PC-3 (cell line): ENCODE measurements around the gene MRAP. TPM values are rescaled to one million over a fixed set of nuclear protein-coding genes. Genes with fewer than 3 reads are reported as not detected.
A peak's percentile ranks its signal among the peaks of the same experiment; 100 is the strongest.

ENCODE experiments used
- ATAC-seq: fragments of 200-7000 bp; cut with Tn5 transposase; 2 replicates; pipeline ENCODE4 v1.9.1; 2020; ENCODE audit warnings: mild to moderate bottlenecking, moderate library complexity
- BruUV-seq: library from RNA; stranded (reverse); fragments of 400-500 nt; replicated peaks from 2 replicates; lab custom pipeline; 2021; lab: Mats Ljungman, UMichigan
- CTCF ChIA-PET: fragments of 300-600 bp; sonication (Branson Sonifier 250); formaldehyde crosslinking; loops from one replicate; lab custom pipeline; 2022; ENCODE audit warnings: antibody characterized with exemption; lab: Charles Lee
- POLR2A ChIA-PET: fragments of 300-600 bp; sonication (Branson Sonifier 250); formaldehyde crosslinking; loops from one replicate; lab custom pipeline; 2022; ENCODE audit warnings: antibody characterized with exemption; ENCODE audit not compliant: unreplicated experiment; lab: Charles Lee
- DNase-seq: peaks from one replicate; pipeline ENCODE4 v3.0.0-alpha.2; 2015
- H2AFZ ChIP-seq: fragments of 300-600 bp; sonication (generic); 2 replicates; pipeline ENCODE4 v1.6.0; 2016; ENCODE audit warnings: antibody characterized with exemption, low read length
- H3F3A ChIP-seq: fragments of 300-600 bp; sonication (generic); one replicate; pipeline ENCODE4 v1.6.0; 2017; ENCODE audit warnings: antibody characterized with exemption, low read length, control low read depth, mild to moderate bottlenecking; ENCODE audit not compliant: unreplicated experiment
- H3K27ac ChIP-seq: fragments of 300-600 bp; sonication (generic); 2 replicates; pipeline ENCODE4 v1.5.1; 2016; ENCODE audit warnings: mild to moderate bottlenecking, low read length
- H3K27me3 ChIP-seq: fragments of 300-600 bp; sonication (generic); 2 replicates; pipeline ENCODE4 v1.6.1; 2016; ENCODE audit warnings: low read length, mixed read lengths
- H3K36me3 ChIP-seq: fragments of 300-600 bp; sonication (generic); 2 replicates; pipeline ENCODE4 v1.6.1; 2016; ENCODE audit warnings: low read depth, mixed run types, low read length, mixed read lengths
- H3K4me1 ChIP-seq: fragments of 300-600 bp; sonication (generic); 2 replicates; pipeline ENCODE4 v1.5.1; 2016; ENCODE audit warnings: low read length; ENCODE audit not compliant: insufficient read depth
- H3K4me2 ChIP-seq: fragments of 300-600 bp; sonication (generic); 2 replicates; pipeline ENCODE4 v1.6.0; 2016; ENCODE audit warnings: low read length
- H3K4me3 ChIP-seq: fragments of 300-600 bp; sonication (generic); 2 replicates; pipeline ENCODE4 v1.5.1; 2016; ENCODE audit warnings: mild to moderate bottlenecking, low read length, mixed read lengths
- H3K79me2 ChIP-seq: fragments of 300-600 bp; sonication (generic); 2 replicates; pipeline ENCODE4 v1.6.1; 2017; ENCODE audit warnings: low read length, mixed read lengths
- H3K9ac ChIP-seq: fragments of 300-600 bp; sonication (generic); 2 replicates; pipeline ENCODE4 v1.6.0; 2016; ENCODE audit warnings: mild to moderate bottlenecking, low read length
- H3K9me2 ChIP-seq: fragments of 300-600 bp; sonication (generic); replicated peaks from 2 replicates; pipeline ENCODE4 v1.6.1; 2016; ENCODE audit warnings: mixed run types, low read length, mixed read lengths
- H3K9me3 ChIP-seq: fragments of 300-600 bp; sonication (generic); 2 replicates; pipeline ENCODE4 v1.6.1; 2016; ENCODE audit warnings: low read length, mixed read lengths
- H4K20me1 ChIP-seq: fragments of 300-600 bp; sonication (generic); 2 replicates; pipeline ENCODE4 v1.6.1; 2016; ENCODE audit warnings: low read length, mixed read lengths
- CTCF ChIP-seq: fragments of 300-600 bp; sonication (generic); conservative IDR thresholded peaks from 2 replicates; pipeline ENCODE4 v1.5.1; 2017; ENCODE audit warnings: antibody characterized with exemption, low read depth, mild to moderate bottlenecking, low read length
- EZH2 ChIP-seq: fragments of 300-600 bp; sonication (generic); IDR thresholded peaks from one replicate; pipeline ENCODE4 v1.6.1; 2017; ENCODE audit warnings: antibody characterized with exemption, mild to moderate bottlenecking, low read length; ENCODE audit not compliant: unreplicated experiment
- EZH2phosphoT487 ChIP-seq: fragments of 300-600 bp; sonication (generic); IDR thresholded peaks from 2 replicates; pipeline ENCODE4 v1.6.1; 2018; ENCODE audit warnings: mild to moderate bottlenecking, antibody characterized with exemption, low read length, borderline replicate concordance
- intact Hi-C: fragments of 100-400 bp; cut with micrococcal nuclease; formaldehyde crosslinking; loops from 2 replicates; pipeline ENCODE4 v1.9.0; 2023
- total RNA-seq: library from RNA; depleted of rRNA; stranded (reverse); fragments of >200 nt; gene quantifications from 2 replicates; pipeline ENCODE4 v1.2.3, GENCODE V29; 2014

The MRAP gene
- total RNA-seq, 1 experiment from 2014 or later, result not detected

GRCh38 chr21:32338209-32338921 lies 39.7 kb downstream of the MRAP start:
- Histone ChIP-seq H4K20me1 (no peaks in the 10 kb centered on the region; the same call in 1 of the 2 replicates), H3K9me2 (no peaks in the 10 kb centered on the region), H3K27ac (no peak overlapping the region), H3K4me3 (no peak overlapping the region), H3K9me3 (no peaks in the 10 kb centered on the region), H3K9ac (no peak overlapping the region), H3F3A (no peaks in the 10 kb centered on the region), H3K79me2 (no peaks in the 10 kb centered on the region), H2AFZ (no peak overlapping the region), H3K27me3 (no peaks in the 10 kb centered on the region), H3K4me2 (no peak overlapping the region), H3K4me1 (peaks cover 5% of the 10 kb centered on the region), H3K36me3 (peaks cover 71% of the 10 kb centered on the region)
- ChIA-PET CTCF (no interaction called here), POLR2A (no interaction called here)
- ATAC-seq (no peak), DNase-seq (no peak)
- intact Hi-C loops, result no loop called here
- TF ChIP-seq EZH2 (no peak), CTCF (no peak), EZH2phosphoT487 (no peak)
- BruUV-seq, result no TSS peak

- H3K9me3 ChIP-seq, result no peaks in the 10 kb centered on the region
- H3K4me3 ChIP-seq, result no peak overlapping the region
- no peak overlapping the region for H3K9ac ChIP-seq
- H3F3A ChIP-seq, result no peaks in the 10 kb centered on the region
- no peaks in the 10 kb centered on the region; the same call in 1 of the 2 replicates for H4K20me1 ChIP-seq
- no peaks in the 10 kb centered on the region for H3K79me2 ChIP-seq
- H3K4me2 ChIP-seq, result no peak overlapping the region
- H3K4me1 ChIP-seq, result peaks cover 5% of the 10 kb centered on the region
- DNase-seq (no peak), ATAC-seq (no peak)
- TF ChIP-seq CTCF (no peak), EZH2phosphoT487 (no peak), EZH2 (no peak)
- peaks cover 80% of the 10 kb centered on the region for H3K36me3 ChIP-seq
- ChIA-PET CTCF (no interaction called here), POLR2A (no interaction called here)
- 0 out of 2 replicates have a peak overlapping the region, but pooled peaks have one; percentile 58 for H3K27ac ChIP-seq
- intact Hi-C loops, result no loop called here
- H3K27me3 ChIP-seq, result no peaks in the 10 kb centered on the region
- no peaks in the 10 kb centered on the region for H3K9me2 ChIP-seq
- no peak overlapping the region for H2AFZ ChIP-seq
- no TSS peak for BruUV-seq
Measured at GRCh38 chr21:32340863-32341848, 42.5 kb downstream of the MRAP start.
